Stimulated activated naive B cell treated with anti-CD40 and anti-IgM and Interleukin-4, amounts not matched to agents 10 μg/mL and 1 μg/mL and 100 μg/mL, for 72 hours (primary cell): ENCODE results near the gene FAM241B.
A peak's percentile ranks its signal among the peaks of the same experiment; 100 is the strongest.

ENCODE experiments used
- ATAC-seq, 2 donors: fragments of 150-1000 bp; cut with Tn5 transposase; replicated peaks; 2 replicates each; pipeline ENCODE4 v1.10.0; 2021; ENCODE audit warnings: moderate library complexity in 1 of 2
- DNase-seq: peaks from one replicate; pipeline ENCODE4 v3.0.0; 2021
- H3K27ac Mint-ChIP-seq: one replicate; pipeline ENCODE4 v1.8.0; 2022; ENCODE audit warnings: mild to moderate bottlenecking, mixed read lengths
- H3K27me3 Mint-ChIP-seq, 2 donors: one replicate each; pipeline ENCODE4 v1.8.0; 2022; ENCODE audit warnings: mixed read lengths in 2 of 2
- H3K36me3 Mint-ChIP-seq, 2 donors: one replicate each; pipeline ENCODE4 v1.8.0; 2022; ENCODE audit warnings: mixed read lengths in 2 of 2, mild to moderate bottlenecking in 1 of 2
- H3K4me1 Mint-ChIP-seq, 2 donors: one replicate each; pipeline ENCODE4 v1.8.0; 2022; ENCODE audit warnings: mixed read lengths in 2 of 2, mild to moderate bottlenecking in 1 of 2
- H3K4me3 Mint-ChIP-seq, 2 donors: one replicate each; pipeline ENCODE4 v1.8.0; 2022; ENCODE audit warnings: mild to moderate bottlenecking in 2 of 2, mixed read lengths in 2 of 2, moderate library complexity in 1 of 2
- H3K9me3 Mint-ChIP-seq, 2 donors: one replicate each; pipeline ENCODE4 v1.8.0; 2022; ENCODE audit warnings: mixed read lengths in 2 of 2, mild to moderate bottlenecking in 1 of 2

The FAM241B gene, protein sequence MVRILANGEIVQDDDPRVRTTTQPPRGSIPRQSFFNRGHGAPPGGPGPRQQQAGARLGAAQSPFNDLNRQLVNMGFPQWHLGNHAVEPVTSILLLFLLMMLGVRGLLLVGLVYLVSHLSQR

DNA sequence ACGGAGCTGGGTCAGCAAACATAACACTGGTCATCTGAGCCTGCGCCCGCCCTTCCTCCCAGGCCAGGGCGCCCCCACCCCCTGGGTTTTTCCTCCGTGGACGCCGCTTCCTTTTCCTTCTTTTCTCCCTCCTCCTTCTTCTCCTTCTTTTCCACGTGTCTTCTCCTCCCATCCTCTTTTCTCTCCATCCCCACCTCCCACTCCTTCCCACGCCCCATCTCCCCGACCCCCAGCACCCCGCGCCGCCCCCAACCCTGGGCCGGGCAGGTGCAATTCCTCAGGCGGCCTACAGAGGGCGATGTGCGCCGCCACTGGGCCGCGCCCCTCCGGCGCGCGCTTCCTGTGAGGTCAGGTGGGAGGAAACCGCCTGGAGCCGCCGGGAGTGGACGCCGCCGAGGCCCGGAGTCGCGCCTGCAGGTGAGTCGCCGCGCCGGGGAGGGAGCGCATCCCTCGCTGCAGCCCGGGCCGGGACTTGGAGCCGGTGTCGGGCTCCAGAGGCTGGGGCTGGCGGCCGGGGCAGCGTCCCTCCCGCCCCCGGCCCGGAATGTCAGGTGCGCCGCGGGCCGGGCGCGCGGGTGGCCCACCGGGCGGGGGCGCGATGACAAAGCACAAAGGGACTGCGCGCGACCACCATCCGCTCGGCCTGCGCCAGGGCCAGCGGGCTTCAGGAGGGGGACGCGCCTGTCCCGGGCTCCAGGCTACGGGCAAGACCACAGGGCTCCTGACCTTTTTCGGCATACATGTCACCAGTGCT lies at the start of gene FAM241B:
Gene FAM241B, plus strand, starts transcription at position 351 of the 754 bp plus-strand sequence. CDS start 1,497 bp downstream, outside the sequence.
- Mint-ChIP-seq H3K4me1 (no peaks in the 10 kb centered on the region), H3K36me3 (no peaks in the 10 kb centered on the region), H3K27ac (no peak within 1 kb of the TSS), H3K9me3 (peaks cover 0 to 6% of the 10 kb centered on the region in 2 donors), H3K27me3 (peaks cover 31 to 43% of the 10 kb centered on the region in 2 donors), H3K4me3 (peak within 1 kb of the TSS; percentile 49 to 72)
- DNase-seq (peak; percentile 36), ATAC-seq (peak; percentile 81 to 87)

DNA sequence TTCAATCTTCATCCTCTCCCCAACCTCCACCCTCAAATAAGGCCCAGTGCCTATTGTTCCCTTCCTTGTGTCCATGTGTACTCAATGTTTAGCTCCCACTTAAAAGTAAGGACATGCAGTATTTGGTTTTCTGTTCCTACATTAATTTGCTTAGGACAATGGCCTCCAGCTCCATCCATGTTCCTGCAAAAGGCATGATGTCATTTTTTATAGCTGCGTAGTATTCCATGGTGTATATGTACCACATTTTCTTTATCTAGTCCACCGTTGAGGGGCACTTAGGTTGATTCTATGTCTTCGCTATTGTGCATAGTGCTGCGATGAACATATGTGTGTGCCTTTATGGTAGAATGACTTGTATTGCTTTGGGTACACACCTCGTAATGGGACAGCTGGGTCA lies 49.6 kb upstream of the FAM241B start:
- ATAC-seq (no peak), DNase-seq (no peak)
- Mint-ChIP-seq H3K4me1 (peaks cover 0 to 3% of the 10 kb centered on the region in 2 donors), H3K36me3 (no peaks in the 10 kb centered on the region), H3K27me3 (peaks cover 52 to 61% of the 10 kb centered on the region in 2 donors), H3K9me3 (no peaks in the 10 kb centered on the region), H3K27ac (no peak overlapping the region), H3K4me3 (no peak overlapping the region)

DNA sequence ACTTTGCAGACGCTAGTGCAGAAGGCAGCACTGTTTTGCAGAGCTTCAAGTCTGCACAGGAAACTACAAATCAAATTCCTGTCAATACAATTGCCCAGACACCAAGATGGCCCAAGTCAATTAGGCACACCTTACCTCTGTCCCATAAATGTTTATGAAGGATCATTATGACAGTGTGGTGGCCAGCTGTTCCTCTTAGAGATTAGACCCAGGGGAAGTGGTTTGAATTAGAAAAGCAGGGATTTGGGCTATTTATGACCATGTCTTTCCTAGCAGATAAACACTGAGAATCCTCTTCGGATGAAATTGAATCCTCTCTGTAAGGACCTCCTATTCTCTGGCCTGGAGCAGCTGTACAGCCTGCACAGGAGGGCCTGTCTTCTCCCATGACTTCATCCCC lies 46.9 kb upstream of the FAM241B start:
- H3K9me3 Mint-ChIP-seq, result no peaks in the 10 kb centered on the region
- no peak overlapping the region for H3K4me3 Mint-ChIP-seq
- H3K36me3 Mint-ChIP-seq, result no peaks in the 10 kb centered on the region
- no peak for DNase-seq
- no peak for ATAC-seq
- H3K27me3 Mint-ChIP-seq, result peaks cover 39 to 42% of the 10 kb centered on the region in 2 donors
- H3K4me1 Mint-ChIP-seq, result no peaks in the 10 kb centered on the region
- no peak overlapping the region for H3K27ac Mint-ChIP-seq

DNA sequence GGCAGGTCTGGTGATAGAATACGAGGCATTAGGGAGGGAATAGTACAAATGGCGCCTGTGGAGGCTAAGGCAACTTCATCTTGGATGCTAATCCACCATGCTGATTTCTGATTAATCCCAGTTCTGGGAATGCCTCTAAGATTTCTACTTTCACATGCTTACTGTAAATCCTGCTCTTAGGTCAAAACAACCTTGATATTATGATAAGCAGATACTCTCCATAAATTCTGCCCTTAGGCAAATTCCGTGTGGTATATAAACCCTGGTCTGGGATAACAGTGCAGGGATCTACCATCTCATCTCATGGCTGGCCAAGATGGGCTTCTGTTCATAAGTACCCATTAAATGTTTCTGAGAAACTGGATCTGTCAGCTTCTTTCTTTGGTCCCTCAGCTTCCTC lies 45.4 kb upstream of the FAM241B start:
- H3K4me1 Mint-ChIP-seq, result no peaks in the 10 kb centered on the region
- no peaks in the 10 kb centered on the region for H3K36me3 Mint-ChIP-seq
- no peaks in the 10 kb centered on the region for H3K9me3 Mint-ChIP-seq
- peaks cover 23 to 30% of the 10 kb centered on the region in 2 donors for H3K27me3 Mint-ChIP-seq
- no peak overlapping the region for H3K4me3 Mint-ChIP-seq
- DNase-seq (no peak), ATAC-seq (no peak)
- no peak overlapping the region for H3K27ac Mint-ChIP-seq

DNA sequence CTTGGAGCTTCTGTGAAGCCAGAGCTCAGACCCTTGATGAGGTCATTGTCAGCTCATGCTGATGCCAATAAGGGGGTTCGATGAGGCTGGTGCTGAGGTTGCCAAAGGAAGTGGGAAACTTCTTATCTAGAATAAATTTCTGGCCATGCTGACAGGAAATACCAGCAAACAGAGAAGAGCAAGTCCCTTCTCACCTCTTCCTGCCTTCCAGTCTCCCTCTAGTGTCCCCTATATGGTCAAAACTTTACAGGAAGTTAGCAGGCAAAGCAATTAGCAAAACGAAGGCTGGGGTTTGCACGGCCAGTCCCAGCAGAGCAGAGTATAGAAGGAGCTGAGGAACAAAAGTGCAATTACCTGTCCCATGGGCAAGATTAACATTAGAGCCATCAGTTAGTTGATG lies 41.7 kb upstream of the FAM241B start:
- no peak for DNase-seq
- Mint-ChIP-seq H3K27ac (no peak overlapping the region), H3K27me3 (peaks cover 4 to 10% of the 10 kb centered on the region in 2 donors), H3K36me3 (no peaks in the 10 kb centered on the region), H3K9me3 (no peaks in the 10 kb centered on the region), H3K4me3 (no peak overlapping the region), H3K4me1 (no peaks in the 10 kb centered on the region)
- no peak for ATAC-seq

DNA sequence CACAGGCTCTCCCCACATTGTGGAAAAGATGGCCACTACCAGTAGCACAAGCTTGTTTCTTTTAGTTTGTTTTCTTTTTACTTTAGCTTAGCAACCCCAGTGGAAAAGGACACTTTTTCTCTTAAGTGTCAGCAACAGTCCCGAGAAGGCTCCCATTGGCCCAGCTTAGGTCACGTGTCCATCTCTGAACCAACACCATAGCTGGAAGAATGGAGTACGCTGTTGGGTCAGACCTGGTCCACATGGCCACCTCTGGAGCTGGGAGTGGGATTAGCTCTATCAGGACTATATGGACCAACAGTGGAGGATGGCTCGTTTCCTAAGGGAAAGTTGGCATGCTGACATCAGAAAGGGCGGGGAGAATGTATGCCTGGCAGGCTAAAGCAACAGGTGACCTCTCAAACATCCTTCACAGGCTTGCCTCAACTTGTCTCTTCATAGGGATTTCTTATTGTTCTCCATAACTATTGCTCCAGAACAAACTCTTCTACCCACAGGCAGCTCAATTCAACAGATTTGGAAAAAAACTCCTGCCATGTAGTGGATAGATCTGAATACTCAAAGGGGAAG lies 29.2 kb upstream of the FAM241B start:
- Mint-ChIP-seq H3K4me3 (no peak overlapping the region), H3K36me3 (peaks cover 0 to 3% of the 10 kb centered on the region in 2 donors), H3K9me3 (peaks cover 0 to 4% of the 10 kb centered on the region in 2 donors), H3K4me1 (no peaks in the 10 kb centered on the region), H3K27me3 (peaks cover 46 to 65% of the 10 kb centered on the region in 2 donors), H3K27ac (no peak overlapping the region)
- ATAC-seq (no peak), DNase-seq (no peak)

DNA sequence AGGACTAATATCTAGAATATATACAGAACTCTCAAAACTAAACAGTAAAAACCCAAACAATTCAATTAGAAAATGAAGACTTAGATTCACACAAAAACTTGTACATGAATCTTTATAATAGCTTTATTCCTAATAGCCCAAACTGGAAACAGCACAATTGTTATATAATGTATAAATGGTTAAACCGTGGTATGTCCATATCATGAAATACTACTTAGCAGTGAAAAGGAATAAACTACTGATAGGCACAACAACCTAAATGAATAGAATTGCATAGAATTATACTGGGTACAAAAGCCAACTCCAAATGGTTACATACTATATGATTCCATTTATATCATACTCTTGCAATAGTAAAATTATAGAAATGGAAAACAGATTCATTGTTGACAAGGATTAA lies 21.0 kb upstream of the FAM241B start:
- peaks cover 4 to 15% of the 10 kb centered on the region in 2 donors for H3K9me3 Mint-ChIP-seq
- H3K4me1 Mint-ChIP-seq, result peaks cover 0 to 4% of the 10 kb centered on the region in 2 donors
- DNase-seq (no peak), ATAC-seq (no peak)
- H3K27ac Mint-ChIP-seq, result no peak overlapping the region
- peaks cover 0 to 3% of the 10 kb centered on the region in 2 donors for H3K36me3 Mint-ChIP-seq
- peaks cover 19 to 35% of the 10 kb centered on the region in 2 donors for H3K27me3 Mint-ChIP-seq
- no peak overlapping the region for H3K4me3 Mint-ChIP-seq

DNA sequence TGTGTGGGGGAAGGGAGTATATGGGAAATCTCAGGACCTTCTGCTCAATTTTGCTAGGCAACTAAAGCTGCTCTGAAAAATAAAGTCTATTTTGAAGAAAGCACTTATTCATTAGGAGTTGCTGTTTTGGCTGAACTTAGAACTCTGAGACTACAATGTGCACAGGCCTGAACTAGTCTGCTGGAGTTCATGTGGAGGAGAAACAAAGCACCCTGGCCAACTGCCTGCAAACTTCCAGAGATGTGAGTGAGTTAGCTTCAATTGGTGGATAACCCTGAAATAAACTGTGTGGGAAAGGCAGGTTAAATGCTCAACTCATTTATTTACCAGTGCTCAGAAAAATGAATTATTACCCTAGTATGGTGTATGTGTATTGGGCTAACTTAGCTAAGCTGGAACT lies 17.3 kb upstream of the FAM241B start:
- Mint-ChIP-seq H3K9me3 (peaks cover 5 to 20% of the 10 kb centered on the region in 2 donors), H3K4me1 (peaks cover 0 to 6% of the 10 kb centered on the region in 2 donors), H3K4me3 (no peak overlapping the region), H3K27ac (no peak overlapping the region), H3K27me3 (peaks cover 23 to 34% of the 10 kb centered on the region in 2 donors), H3K36me3 (no peaks in the 10 kb centered on the region)
- DNase-seq, result no peak
- no peak for ATAC-seq

DNA sequence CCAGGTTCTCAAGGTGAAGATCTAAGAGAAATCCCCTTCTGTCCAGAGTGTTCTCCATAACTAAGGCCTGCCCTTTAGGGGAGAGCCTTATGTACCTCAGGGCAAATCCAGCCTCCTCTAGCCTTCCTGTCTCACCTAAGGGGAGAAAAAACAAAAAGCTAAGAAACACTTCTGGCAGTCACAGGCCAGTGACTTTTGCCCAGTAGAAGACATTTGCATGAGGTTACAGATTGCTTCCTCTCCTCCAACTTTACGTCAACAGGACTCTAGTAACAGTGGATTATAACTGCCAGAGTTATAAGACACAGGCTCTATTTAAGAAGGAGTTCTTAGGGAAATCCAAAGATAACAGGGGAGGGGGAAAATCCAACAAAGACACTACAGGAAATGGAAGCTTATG lies 15.9 kb upstream of the FAM241B start:
- H3K4me3 Mint-ChIP-seq, result no peak overlapping the region
- DNase-seq (no peak), ATAC-seq (peak in 1 of 2 donors; percentile 38)
- H3K27me3 Mint-ChIP-seq, result peaks cover 27 to 29% of the 10 kb centered on the region in 2 donors
- H3K4me1 Mint-ChIP-seq, result peaks cover 0 to 6% of the 10 kb centered on the region in 2 donors
- H3K27ac Mint-ChIP-seq, result no peak overlapping the region
- no peaks in the 10 kb centered on the region for H3K36me3 Mint-ChIP-seq
- H3K9me3 Mint-ChIP-seq, result peaks cover 1 to 12% of the 10 kb centered on the region in 2 donors

DNA sequence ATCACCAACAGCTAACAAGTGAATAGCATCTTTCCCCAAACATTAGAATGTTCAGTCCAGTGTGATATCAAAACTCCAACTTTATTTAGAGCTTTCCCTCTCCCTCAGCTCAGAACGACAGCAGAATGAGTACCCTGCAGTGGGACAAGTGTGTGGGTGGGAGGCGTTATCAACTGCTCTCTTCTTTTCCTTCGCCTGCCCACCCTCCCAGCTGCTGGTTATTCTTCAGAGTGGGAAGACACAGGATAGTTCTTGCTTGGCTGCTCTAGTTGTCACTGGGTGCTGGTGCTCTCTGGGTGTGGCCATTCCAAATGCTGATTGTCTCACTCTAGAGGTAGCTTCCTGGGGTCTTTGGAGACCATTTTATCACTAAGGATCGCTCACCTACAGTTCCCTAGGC lies 13.7 kb upstream of the FAM241B start:
- Mint-ChIP-seq H3K36me3 (no peaks in the 10 kb centered on the region), H3K27me3 (peaks cover 27 to 49% of the 10 kb centered on the region in 2 donors), H3K27ac (no peak overlapping the region), H3K4me3 (no peak overlapping the region), H3K9me3 (peaks cover 1 to 6% of the 10 kb centered on the region in 2 donors), H3K4me1 (peaks cover 0 to 6% of the 10 kb centered on the region in 2 donors)
- ATAC-seq, result no peak
- no peak for DNase-seq

DNA sequence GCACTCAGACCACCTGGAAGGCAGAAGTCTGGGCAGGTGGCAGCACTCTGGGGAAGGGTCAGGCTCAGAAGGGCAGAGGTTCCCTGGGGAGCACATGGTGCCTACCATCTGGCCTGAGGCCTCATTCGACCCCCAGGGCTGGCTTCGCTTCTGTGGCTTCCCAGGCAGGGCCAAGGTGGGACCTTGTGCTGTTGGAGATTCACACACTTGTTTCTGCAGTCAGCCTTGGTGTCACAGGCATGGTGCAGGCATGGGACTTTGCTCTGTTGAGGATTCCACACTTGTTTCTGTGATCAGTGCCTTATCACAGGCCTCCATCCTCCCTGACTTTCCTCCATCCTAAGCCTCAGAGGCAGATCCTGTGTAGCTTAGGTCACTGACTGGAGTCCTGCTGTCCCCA lies 11.3 kb upstream of the FAM241B start:
- H3K27me3 Mint-ChIP-seq, result peaks cover 23 to 46% of the 10 kb centered on the region in 2 donors
- no peak for ATAC-seq
- no peak for DNase-seq
- no peak overlapping the region for H3K27ac Mint-ChIP-seq
- peaks cover 5 to 9% of the 10 kb centered on the region in 2 donors for H3K9me3 Mint-ChIP-seq
- H3K4me3 Mint-ChIP-seq, result no peak overlapping the region
- peaks cover 0 to 5% of the 10 kb centered on the region in 2 donors for H3K4me1 Mint-ChIP-seq
- H3K36me3 Mint-ChIP-seq, result peaks cover under 1 to 3% of the 10 kb centered on the region in 2 donors

DNA sequence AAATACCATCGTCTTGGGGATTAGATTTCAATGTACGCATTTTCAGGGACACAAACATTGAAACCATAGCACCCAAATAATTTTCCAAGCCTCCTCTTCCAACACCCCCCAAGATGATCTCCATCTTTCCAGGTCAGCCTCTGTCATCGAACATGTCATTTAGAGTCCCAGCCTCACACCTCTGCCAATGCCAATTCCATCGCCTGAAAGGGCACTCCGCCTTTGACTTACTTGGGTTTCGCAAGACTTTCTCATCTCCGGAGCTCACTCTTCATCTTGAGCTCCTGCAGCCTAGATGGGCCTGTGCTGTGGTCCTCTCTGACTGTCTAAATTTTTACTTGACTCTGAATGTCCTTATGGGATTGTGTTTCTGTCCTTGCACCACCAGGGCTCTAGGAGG lies 10.4 kb upstream of the FAM241B start:
- DNase-seq (no peak), ATAC-seq (no peak)
- Mint-ChIP-seq H3K9me3 (peaks cover 8 to 17% of the 10 kb centered on the region in 2 donors), H3K4me3 (no peak overlapping the region), H3K4me1 (peaks cover 0 to 7% of the 10 kb centered on the region in 2 donors), H3K27me3 (peaks cover 23 to 46% of the 10 kb centered on the region in 2 donors), H3K27ac (no peak overlapping the region), H3K36me3 (peaks cover 3 to 6% of the 10 kb centered on the region in 2 donors)

DNA sequence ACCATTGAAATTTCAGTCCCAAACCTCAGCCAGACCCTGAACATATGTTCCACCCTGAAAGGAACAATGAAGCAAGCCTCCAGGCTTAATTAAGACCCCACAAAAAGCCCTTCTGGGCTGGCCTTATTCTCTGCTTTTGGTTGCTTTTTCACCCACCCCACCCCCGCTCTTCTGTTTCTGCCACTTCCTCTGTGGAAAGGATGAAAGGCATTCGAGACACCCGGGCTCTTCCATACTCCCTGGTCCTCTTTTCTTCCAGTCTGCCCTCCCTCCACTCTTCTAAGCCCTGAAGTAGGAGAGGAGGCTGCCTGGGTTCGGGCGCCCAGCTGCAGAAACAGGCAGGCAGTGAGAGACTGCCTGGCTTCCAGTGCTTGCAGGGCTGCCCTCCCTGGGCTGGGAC lies 9.4 kb upstream of the FAM241B start:
- H3K27me3 Mint-ChIP-seq, result peaks cover 23 to 46% of the 10 kb centered on the region in 2 donors
- H3K36me3 Mint-ChIP-seq, result peaks cover 3 to 6% of the 10 kb centered on the region in 2 donors
- H3K4me1 Mint-ChIP-seq, result peaks cover 0 to 7% of the 10 kb centered on the region in 2 donors
- no peak overlapping the region for H3K27ac Mint-ChIP-seq
- DNase-seq (no peak), ATAC-seq (no peak)
- no peak overlapping the region for H3K4me3 Mint-ChIP-seq
- peaks cover 8 to 17% of the 10 kb centered on the region in 2 donors for H3K9me3 Mint-ChIP-seq

DNA sequence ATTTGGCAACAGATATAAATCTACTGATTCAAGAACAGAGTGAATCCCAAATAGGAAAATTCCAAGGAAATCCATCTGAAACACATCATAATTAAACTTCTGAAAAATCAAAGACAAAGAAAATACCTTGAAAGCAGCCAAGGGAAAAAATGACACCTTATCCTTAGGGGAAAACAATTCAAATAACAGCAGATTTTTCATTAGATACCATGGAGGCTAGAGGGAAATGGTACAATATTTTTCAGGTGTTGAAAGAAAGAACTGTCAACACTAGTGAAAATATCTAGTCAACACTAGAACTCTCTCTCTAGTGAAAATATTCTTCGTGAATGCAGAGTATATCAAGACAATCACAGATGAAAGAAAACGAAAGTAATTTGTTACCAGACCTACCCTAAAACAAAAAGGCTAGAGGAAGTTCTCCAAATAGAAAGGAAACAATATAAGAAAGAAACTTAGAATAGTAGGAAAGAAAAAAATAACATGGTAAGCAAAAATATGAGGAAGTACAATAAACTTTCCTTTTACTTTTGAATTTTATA lies 5.7 kb upstream of the FAM241B start:
- H3K36me3 Mint-ChIP-seq, result peaks cover 3 to 6% of the 10 kb centered on the region in 2 donors
- H3K4me3 Mint-ChIP-seq, result no peak overlapping the region
- peaks cover 16 to 33% of the 10 kb centered on the region in 2 donors for H3K27me3 Mint-ChIP-seq
- DNase-seq, result no peak
- H3K9me3 Mint-ChIP-seq, result peaks cover 11 to 14% of the 10 kb centered on the region in 2 donors
- H3K4me1 Mint-ChIP-seq, result peaks cover 0 to 7% of the 10 kb centered on the region in 2 donors
- no peak overlapping the region for H3K27ac Mint-ChIP-seq
- no peak for ATAC-seq
